ENCODE data around the gene ADGRL2. TPM values are rescaled to one million over a fixed set of nuclear protein-coding genes. Genes with fewer than 3 reads are reported as not detected.

Gene ADGRL2
- total and polyA plus RNA-seq, 2 of the 4 experiments (the other 2 are of a cell fraction) = 17.0 to 42.7 TPM

DNA sequence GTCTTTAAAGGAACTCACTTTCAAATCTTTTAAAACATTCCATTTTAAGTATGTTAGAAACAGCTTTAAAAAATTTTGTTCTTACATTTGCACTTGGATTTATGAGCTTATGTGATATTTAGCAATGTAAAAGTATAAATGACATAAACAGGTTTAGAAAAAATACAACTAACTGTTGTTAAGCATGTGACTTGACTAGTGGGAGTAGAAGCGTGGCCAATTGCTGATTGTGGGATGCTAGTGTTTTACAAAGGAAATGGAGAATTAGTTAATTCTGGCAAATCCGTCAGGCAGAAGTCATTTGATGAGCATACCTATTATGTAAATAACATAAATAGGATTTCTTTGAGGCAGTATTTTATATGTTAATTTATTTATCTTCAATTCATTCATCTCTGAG, 175.8 kb downstream of the ADGRL2 start:
- CTCF ChIA-PET = no interaction called here
- intact Hi-C loops (cut with micrococcal nuclease) = no loop called here
- ATAC-seq (ENCODE audit: low read depth) (no peak), DNase-seq (no peak)
- Histone ChIP-seq H3K27ac (ENCODE audit: insufficient read depth, low read length) (no peak overlapping the region), H4K20me1 (ENCODE audit: insufficient read depth, low read length) (no peaks in the 10 kb centered on the region), H2BK120ac (ENCODE audit: low read depth, low read length) (no peak overlapping the region), H3K9me1 (ENCODE audit: insufficient read depth, low read length) (no peaks in the 10 kb centered on the region), H3K23ac (ENCODE audit: low read depth, low read length) (no peak overlapping the region), H3K14ac (replicated peaks; ENCODE audit: low read depth, low read length) (no peak overlapping the region), H3K27me3 (ENCODE audit: control insufficient read depth, insufficient read depth, low read length) (no peaks in the 10 kb centered on the region), H3K18ac (ENCODE audit: low read depth, low read length) (no peak overlapping the region), H3K4me1 (ENCODE audit: control insufficient read depth, insufficient read depth, low read length) (no peaks in the 10 kb centered on the region), H2AK9ac (replicated peaks; ENCODE audit: low read depth, low read length, poor library complexity) (no peak overlapping the region), H4K8ac (ENCODE audit: low read depth in 2 of 2, low read length in 2 of 2) (no peak overlapping the region), H4K91ac (ENCODE audit: insufficient read depth, low read depth, low read length) (no peak overlapping the region), H3K9ac (ENCODE audit: low read depth, low read length) (no peak overlapping the region), H3K4me3 (ENCODE audit: insufficient read depth, low read depth, low read length) (no peak overlapping the region), H2AK5ac (ENCODE audit: low read depth, low read length) (no peak overlapping the region), H4K5ac (ENCODE audit: low read depth, low read length) (no peak overlapping the region), H3K36me3 (ENCODE audit: control insufficient read depth, insufficient read depth, low read length) (no peaks in the 10 kb centered on the region), H2BK20ac (ENCODE audit: low read depth, low read length) (no peak overlapping the region), H2BK15ac (ENCODE audit: low read depth, low read length) (no peak overlapping the region), H3K4ac (ENCODE audit: low read depth, low read length) (no peak overlapping the region), H3K56ac (ENCODE audit: extremely low read depth, insufficient read depth, low read length) (no peak overlapping the region), H2BK5ac (ENCODE audit: low read depth, low read length, poor library complexity, severe bottlenecking) (no peak overlapping the region), H3K79me1 (ENCODE audit: low read depth in 1 of 2, low read length in 2 of 2) (no peaks in the 10 kb centered on the region), H3K4me2 (ENCODE audit: low read depth, low read length) (no peak overlapping the region), H2AFZ (replicated peaks; ENCODE audit: low read length, poor library complexity) (no peak overlapping the region), H3K9me3 (ENCODE audit: control insufficient read depth, insufficient read depth, low read length) (no peaks in the 10 kb centered on the region)
- no peak for TF ChIP-seq POLR2A (IDR thresholded peaks at IDR 0.05; ENCODE audit: low read depth, low read length)
- no peak for TF ChIP-seq SMC3 (IDR thresholded peaks at IDR 0.05; ENCODE audit: low read depth, low read length)
- TF ChIP-seq MAFK (IDR thresholded peaks at IDR 0.05; ENCODE audit: low read depth, low read length) = no peak
- TF ChIP-seq RCOR1 (IDR thresholded peaks at IDR 0.05; ENCODE audit: insufficient replicate concordance, low read length) = no peak
- TF ChIP-seq, protein P1, sequence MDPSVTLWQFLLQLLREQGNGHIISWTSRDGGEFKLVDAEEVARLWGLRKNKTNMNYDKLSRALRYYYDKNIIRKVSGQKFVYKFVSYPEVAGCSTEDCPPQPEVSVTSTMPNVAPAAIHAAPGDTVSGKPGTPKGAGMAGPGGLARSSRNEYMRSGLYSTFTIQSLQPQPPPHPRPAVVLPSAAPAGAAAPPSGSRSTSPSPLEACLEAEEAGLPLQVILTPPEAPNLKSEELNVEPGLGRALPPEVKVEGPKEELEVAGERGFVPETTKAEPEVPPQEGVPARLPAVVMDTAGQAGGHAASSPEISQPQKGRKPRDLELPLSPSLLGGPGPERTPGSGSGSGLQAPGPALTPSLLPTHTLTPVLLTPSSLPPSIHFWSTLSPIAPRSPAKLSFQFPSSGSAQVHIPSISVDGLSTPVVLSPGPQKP (IDR thresholded peaks at IDR 0.05; ENCODE audit: borderline replicate concordance, low read depth, low read length) = no peak
- TF ChIP-seq MXI1 (IDR thresholded peaks at IDR 0.05; ENCODE audit: borderline replicate concordance, low read depth, low read length) = no peak
- TF ChIP-seq, protein P2, sequence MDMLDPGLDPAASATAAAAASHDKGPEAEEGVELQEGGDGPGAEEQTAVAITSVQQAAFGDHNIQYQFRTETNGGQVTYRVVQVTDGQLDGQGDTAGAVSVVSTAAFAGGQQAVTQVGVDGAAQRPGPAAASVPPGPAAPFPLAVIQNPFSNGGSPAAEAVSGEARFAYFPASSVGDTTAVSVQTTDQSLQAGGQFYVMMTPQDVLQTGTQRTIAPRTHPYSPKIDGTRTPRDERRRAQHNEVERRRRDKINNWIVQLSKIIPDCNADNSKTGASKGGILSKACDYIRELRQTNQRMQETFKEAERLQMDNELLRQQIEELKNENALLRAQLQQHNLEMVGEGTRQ (IDR thresholded peaks at IDR 0.05; ENCODE audit: low read depth, low read length) = no peak
- TF ChIP-seq, protein P3, sequence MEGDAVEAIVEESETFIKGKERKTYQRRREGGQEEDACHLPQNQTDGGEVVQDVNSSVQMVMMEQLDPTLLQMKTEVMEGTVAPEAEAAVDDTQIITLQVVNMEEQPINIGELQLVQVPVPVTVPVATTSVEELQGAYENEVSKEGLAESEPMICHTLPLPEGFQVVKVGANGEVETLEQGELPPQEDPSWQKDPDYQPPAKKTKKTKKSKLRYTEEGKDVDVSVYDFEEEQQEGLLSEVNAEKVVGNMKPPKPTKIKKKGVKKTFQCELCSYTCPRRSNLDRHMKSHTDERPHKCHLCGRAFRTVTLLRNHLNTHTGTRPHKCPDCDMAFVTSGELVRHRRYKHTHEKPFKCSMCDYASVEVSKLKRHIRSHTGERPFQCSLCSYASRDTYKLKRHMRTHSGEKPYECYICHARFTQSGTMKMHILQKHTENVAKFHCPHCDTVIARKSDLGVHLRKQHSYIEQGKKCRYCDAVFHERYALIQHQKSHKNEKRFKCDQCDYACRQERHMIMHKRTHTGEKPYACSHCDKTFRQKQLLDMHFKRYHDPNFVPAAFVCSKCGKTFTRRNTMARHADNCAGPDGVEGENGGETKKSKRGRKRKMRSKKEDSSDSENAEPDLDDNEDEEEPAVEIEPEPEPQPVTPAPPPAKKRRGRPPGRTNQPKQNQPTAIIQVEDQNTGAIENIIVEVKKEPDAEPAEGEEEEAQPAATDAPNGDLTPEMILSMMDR (conservative IDR thresholded peaks at IDR 0.05; ENCODE audit: low read depth, low read length) = no peak
- no peak for TF ChIP-seq BHLHE40 (IDR thresholded peaks at IDR 0.05; ENCODE audit: low read depth, low read length)
- TF ChIP-seq MAZ (IDR thresholded peaks at IDR 0.05; ENCODE audit: borderline replicate concordance, low read depth, low read length) = no peak
- TF ChIP-seq CHD1 (IDR thresholded peaks at IDR 0.05; ENCODE audit: low read depth, low read length) = no peak
- no peak for TF ChIP-seq RFX5 (IDR thresholded peaks at IDR 0.05; ENCODE audit: low read depth, low read length)
- TF ChIP-seq FOS (IDR thresholded peaks at IDR 0.05; ENCODE audit: low read depth, low read length) = no peak
- dilution Hi-C loops (cut with HindIII; ENCODE audit: low sequenced_read_pairs, unreplicated experiment) = no loop called here
- in situ Hi-C loops (cut with MboI; ENCODE audit: low sequenced_read_pairs) = no loop called here
- BruUV-seq (replicated peaks) = no TSS peak
- POLR2A ChIA-PET (ENCODE audit: unreplicated experiment) = no interaction called here
- WGBS, 2 experiments (ENCODE audit: extremely low coverage in 2 of 2, insufficient read length in 1 of 2) = no CpG with 5 or more reads among the region's 2 CpGs

Data from IMR-90 (cell line).